Common myeloid progenitor, CD34-positive (primary cell): Measurements from ENCODE around the gene LOXL4.
"Not testable (repeated sequence)": the region's sequence is repeated elsewhere in the genome, so short reads cannot be mapped to it uniquely, and the experiment has no call there.

Experiments used
- CTCF ChIA-PET: fragments of 350-600 bp; sonication (Branson Sonifier 250); formaldehyde crosslinking; loops from one replicate; lab custom pipeline; 2021; ENCODE audit warnings: antibody characterized with exemption; lab: Charles Lee
- POLR2A ChIA-PET: fragments of 350-600 bp; sonication (Branson Sonifier 250); formaldehyde crosslinking; loops from one replicate; lab custom pipeline; 2021; ENCODE audit warnings: antibody characterized with exemption; lab: Charles Lee
- DNase-seq, 3 donors: peaks; one replicate each; pipeline versions ENCODE4 v3.0.0 to v3.0.0-alpha.2; 2013
- H3K27ac ChIP-seq, 2 experiments: 1 replicate in 1 of 2; 2 replicates in 1 of 2; pipeline ENCODE4 v1.7.0; 2013; ENCODE audit warnings: inconsistent platforms in 2 of 2, low read length in 2 of 2, mild to moderate bottlenecking in 2 of 2, low read depth in 1 of 2, moderate library complexity in 1 of 2; ENCODE audit not compliant: severe bottlenecking in 2 of 2, insufficient read depth in 1 of 2, poor library complexity in 1 of 2
- H3K27me3 ChIP-seq, 5 experiments: replicated peaks in 2 of 5; 1 replicate in 3 of 5; 2 replicates in 2 of 5; pipeline versions ENCODE4 v1.6.1 to v1.7.0; 2013; ENCODE audit warnings: low read length in 4 of 5, mild to moderate bottlenecking in 2 of 5, moderate library complexity in 2 of 5, inconsistent platforms in 1 of 5; ENCODE audit not compliant: insufficient read depth in 5 of 5, control insufficient read depth in 4 of 5
- H3K36me3 ChIP-seq, 4 experiments: 1 replicate in 2 of 4; 2 replicates in 2 of 4; pipeline versions ENCODE4 v1.6.1 to v1.7.0; 2013; ENCODE audit warnings: low read length in 3 of 4, control low read depth in 1 of 4, mild to moderate bottlenecking in 1 of 4; ENCODE audit not compliant: control insufficient read depth in 4 of 4, insufficient read depth in 4 of 4
- H3K4me1 ChIP-seq, 4 experiments: 1 replicate in 3 of 4; 2 replicates in 1 of 4; pipeline versions ENCODE4 v1.6.1 to v1.7.1; 2013; ENCODE audit warnings: low read length in 3 of 4, mild to moderate bottlenecking in 3 of 4, control low read depth in 1 of 4, inconsistent platforms in 1 of 4, moderate library complexity in 1 of 4; ENCODE audit not compliant: control insufficient read depth in 4 of 4, insufficient read depth in 4 of 4; ENCODE audit errors: control extremely low read depth in 1 of 4
- H3K4me3 ChIP-seq, 7 experiments: 1 replicate in 4 of 7; 2 replicates in 3 of 7; pipeline versions ENCODE4 v1.5.1 to v1.7.0; 2013; ENCODE audit warnings: mild to moderate bottlenecking in 7 of 7, low read length in 6 of 7, moderate library complexity in 6 of 7, inconsistent platforms in 2 of 7, low read depth in 2 of 7, control low read depth in 1 of 7; ENCODE audit not compliant: insufficient read depth in 4 of 7, control insufficient read depth in 1 of 7; ENCODE audit errors: extremely low read depth in 1 of 7
- H3K9me3 ChIP-seq, 5 experiments: 1 replicate in 4 of 5; 2 replicates in 1 of 5; pipeline versions ENCODE4 v1.6.1 to v1.7.1; 2013; ENCODE audit warnings: low read length in 4 of 5, mild to moderate bottlenecking in 2 of 5, inconsistent platforms in 1 of 5, low read depth in 1 of 5, moderate library complexity in 1 of 5; ENCODE audit not compliant: control insufficient read depth in 4 of 5, insufficient read depth in 2 of 5; ENCODE audit errors: control extremely low read depth in 1 of 5
- WGBS: methylation state at CpG from one replicate; pipeline ENCODE4 v1.1.5; 2013; ENCODE audit not compliant: insufficient coverage; 5-methylcytosine and 5-hydroxymethylcytosine counted together

Gene LOXL4

DNA sequence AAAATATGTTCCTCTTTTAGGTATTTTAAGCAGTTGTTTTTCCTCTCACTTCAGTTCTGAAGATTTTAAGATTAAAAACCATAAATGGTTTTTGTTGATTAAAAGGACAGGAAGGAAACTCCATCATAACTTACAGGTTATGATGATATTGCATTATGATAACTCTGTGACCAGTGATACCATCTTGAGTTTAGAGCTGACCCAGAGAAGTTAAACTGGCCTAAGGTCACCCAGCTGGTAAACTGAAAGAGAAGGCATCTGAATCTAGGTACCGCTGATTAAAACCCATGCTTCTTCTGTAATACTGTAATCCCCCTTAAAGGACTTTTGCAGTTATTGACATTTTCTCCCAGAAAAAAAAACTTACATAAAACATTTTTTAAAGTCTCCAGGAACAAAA lies 29.6 kb downstream of the LOXL4 start:
- H3K9me3 ChIP-seq, result no peaks in the 10 kb centered on the region
- no peak overlapping the region for H3K4me3 ChIP-seq
- H3K27me3 ChIP-seq, result no peaks in the 10 kb centered on the region
- 22% methylated on average over 1 of the region's 1 CpG for WGBS
- ChIA-PET POLR2A (interaction anchor here (0.6 to 0.7 kb wide), 2 partner anchors 12 to 32 kb away, joined by 3 to 4 read pairs; no protein-coding TSS in a partner anchor), CTCF (interaction anchor here (0.5 to 1.2 kb wide), 3 partner anchors 79 to 224 kb away, joined by 3 to 4 read pairs (median 3); no protein-coding TSS in a partner anchor)
- H3K4me1 ChIP-seq, result peaks cover 0 to 13% (median 9%) of the 10 kb centered on the region in 4 experiments
- DNase-seq, result peak in 2 of 3 donors; percentile 15 to 33
- peaks cover 6 to 30% (median 23%) of the 10 kb centered on the region in 4 experiments for H3K36me3 ChIP-seq
- H3K27ac ChIP-seq, result peak overlapping the region in 1 of 2 experiments; percentile 37

DNA sequence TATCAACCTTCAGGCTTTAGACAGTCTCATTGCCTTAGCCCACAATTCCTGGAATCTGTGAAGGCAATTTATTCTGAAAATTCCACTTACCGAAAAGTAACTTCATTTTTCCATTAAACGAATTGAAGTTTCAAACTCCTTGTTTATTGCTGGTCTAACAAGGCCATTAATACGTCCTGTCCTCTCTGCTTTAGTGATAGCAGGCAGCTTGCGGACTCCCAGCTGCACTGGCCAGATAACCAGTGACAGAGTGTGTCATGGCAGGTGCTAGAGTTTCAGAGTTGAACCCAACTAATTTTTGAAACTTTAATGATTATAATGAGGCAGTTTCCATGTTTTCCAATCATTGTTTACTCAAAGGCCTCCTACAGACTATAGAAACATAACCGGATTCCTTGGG lies 31.1 kb downstream of the LOXL4 start:
- H3K9me3 ChIP-seq, result no peaks in the 10 kb centered on the region
- peak; percentile 23 to 71 (median 42) for DNase-seq
- ChIA-PET CTCF (interaction anchor here (1.6 kb wide), 1 partner anchor 10 kb away, joined by 3 read pairs; no protein-coding TSS in a partner anchor), POLR2A (no interaction called here)
- H3K27me3 ChIP-seq, result no peaks in the 10 kb centered on the region
- 83% methylated on average over 4 of the region's 5 CpGs for WGBS
- peaks cover 6 to 28% (median 21%) of the 10 kb centered on the region in 4 experiments for H3K36me3 ChIP-seq
- H3K4me1 ChIP-seq, result peaks cover 0 to 13% (median 9%) of the 10 kb centered on the region in 4 experiments
- no peak overlapping the region for H3K27ac ChIP-seq
- H3K4me3 ChIP-seq, result no peak overlapping the region

DNA sequence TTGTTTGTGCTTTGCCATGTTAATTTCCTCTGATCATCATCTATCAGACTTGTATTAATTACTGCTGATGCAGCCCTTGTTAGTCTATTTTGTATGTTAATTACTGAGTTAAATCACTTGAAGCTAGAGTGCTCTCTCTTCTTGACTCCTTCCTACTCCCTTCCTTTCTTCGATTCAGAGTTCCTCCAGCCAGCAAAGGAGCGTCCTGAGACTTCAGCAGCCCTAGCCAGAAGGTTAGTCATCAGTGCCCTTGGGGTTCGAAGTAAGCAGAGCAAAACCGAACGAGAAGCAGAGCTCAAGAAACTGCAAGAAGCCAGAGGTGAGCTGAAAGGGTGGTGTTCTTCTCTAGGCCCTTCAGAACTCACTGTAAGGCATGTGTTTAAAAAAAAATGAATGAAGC lies 32.1 kb downstream of the LOXL4 start:
- Histone ChIP-seq H3K4me3 (no peak overlapping the region), H3K4me1 (peaks cover 0 to 13% (median 9%) of the 10 kb centered on the region in 4 experiments), H3K27me3 (no peaks in the 10 kb centered on the region), H3K9me3 (no peaks in the 10 kb centered on the region), H3K27ac (no peak overlapping the region), H3K36me3 (peaks cover 6 to 28% (median 21%) of the 10 kb centered on the region in 4 experiments)
- ChIA-PET POLR2A (no interaction called here), CTCF (interaction anchor here (1.6 kb wide), 1 partner anchor 9 kb away, joined by 3 read pairs; no protein-coding TSS in a partner anchor)
- no peak for DNase-seq
- WGBS, result 97% methylated on average over 4 of the region's 5 CpGs

DNA sequence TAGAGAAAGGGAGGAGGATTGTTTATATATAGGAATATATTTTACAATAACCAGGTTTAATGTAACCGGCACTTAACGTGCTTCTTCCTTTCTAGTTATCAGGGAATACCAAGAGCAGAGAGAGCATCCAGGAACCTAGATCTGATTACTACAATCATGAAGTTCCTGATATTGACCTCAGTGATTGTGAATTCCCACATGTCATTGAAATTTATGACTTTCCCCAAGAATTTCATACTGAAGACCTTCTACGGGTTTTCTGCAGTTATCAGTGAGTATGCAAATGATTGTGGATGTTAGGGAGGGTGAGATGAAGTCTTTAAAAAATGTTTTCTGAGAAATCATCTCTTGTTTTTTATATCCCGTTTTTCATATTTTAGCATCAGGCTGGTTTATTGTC lies 36.6 kb downstream of the LOXL4 start:
- ChIA-PET POLR2A (no interaction called here), CTCF (no interaction called here)
- peaks cover 0 to 5% (median 0%) of the 10 kb centered on the region in 5 experiments for H3K9me3 ChIP-seq
- no peaks in the 10 kb centered on the region for H3K4me1 ChIP-seq
- H3K27ac ChIP-seq, result no peak overlapping the region
- 94% methylated on average over 2 of the region's 4 CpGs for WGBS
- no peak overlapping the region for H3K4me3 ChIP-seq
- peaks cover 4 to 23% (median 13%) of the 10 kb centered on the region in 4 experiments for H3K36me3 ChIP-seq
- no peak for DNase-seq
- no peaks in the 10 kb centered on the region for H3K27me3 ChIP-seq

DNA sequence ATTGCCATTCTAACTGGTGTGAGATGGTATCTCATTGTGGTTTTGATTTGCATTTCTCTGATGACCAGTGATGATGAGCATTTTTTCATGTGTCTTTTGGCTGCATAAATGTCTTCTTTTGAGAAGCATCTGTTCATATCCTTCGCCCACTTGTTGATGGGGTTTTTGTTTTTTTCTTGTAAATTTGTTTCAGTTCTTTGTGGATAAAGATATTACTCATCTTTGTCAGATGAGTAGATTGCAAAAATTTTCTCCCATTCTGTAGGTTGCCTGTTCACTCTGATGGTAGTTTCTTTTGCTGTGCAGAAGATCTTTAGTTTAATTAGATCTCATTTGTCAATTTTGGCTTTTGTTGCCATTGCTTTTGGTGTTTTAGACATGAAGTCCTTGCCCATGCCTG lies 39.7 kb downstream of the LOXL4 start:
- H3K4me1 ChIP-seq, H3K9me3 ChIP-seq, H3K27me3 ChIP-seq, POLR2A ChIA-PET, H3K4me3 ChIP-seq, CTCF ChIA-PET, DNase-seq, H3K36me3 ChIP-seq, H3K27ac ChIP-seq: not testable (repeated sequence)
- WGBS, result no CpG with 5 or more reads among the region's 1 CpG

DNA sequence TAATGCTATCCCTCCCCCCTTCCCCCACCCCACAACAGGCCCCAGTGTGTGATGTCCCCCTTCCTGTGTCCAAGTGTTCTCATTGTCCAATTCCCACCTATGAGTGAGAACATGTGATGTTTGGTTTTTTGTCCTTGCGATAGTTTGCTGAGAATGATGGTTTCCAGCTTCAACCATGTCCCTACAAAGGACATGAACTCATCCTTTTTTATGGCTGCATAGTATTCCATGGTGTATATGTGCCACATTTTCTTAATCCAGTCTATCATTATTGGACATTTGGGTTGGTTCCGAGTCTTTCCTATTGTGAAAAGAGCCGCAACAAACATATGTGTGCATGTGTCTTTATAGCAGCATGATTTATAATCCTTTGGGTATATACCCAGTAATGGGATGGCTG lies 40.3 kb downstream of the LOXL4 start:
- H3K9me3 ChIP-seq, H3K4me3 ChIP-seq, DNase-seq, H3K4me1 ChIP-seq, H3K27ac ChIP-seq, POLR2A ChIA-PET, H3K27me3 ChIP-seq, CTCF ChIA-PET, H3K36me3 ChIP-seq: not testable (repeated sequence)
- no CpG with 5 or more reads among the region's 3 CpGs for WGBS

DNA sequence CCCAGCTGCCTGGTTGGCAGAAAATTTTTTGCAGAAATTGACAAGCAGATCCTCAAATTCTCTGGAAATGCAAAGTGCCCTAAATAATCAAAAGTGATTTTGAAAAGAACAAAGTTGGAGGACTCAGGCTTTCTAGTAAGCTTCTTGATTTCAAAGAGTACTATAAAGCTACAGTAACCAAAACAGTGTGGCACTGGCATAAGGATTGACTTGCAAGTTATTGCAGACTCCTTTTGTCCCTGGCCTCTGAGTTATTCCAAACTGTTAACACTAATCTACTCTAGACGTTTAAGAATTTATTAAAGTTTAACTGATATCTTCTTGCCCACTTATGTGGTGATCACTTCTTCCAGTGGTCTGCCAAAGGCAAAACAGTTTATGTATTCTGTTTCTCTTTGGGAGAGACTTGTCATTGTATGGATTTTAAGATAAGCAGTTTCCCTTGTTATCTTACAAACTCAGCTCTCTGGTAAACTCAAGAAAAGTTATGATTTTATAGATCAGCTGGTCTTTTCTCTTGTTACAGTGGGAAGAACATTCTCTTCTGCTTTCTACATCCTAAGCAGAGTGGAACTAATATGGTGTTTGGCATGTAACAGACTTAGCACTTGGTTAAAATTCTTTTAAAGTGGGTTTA lies 41.4 kb downstream of the LOXL4 start:
- Histone ChIP-seq H3K27me3 (no peaks in the 10 kb centered on the region), H3K36me3 (peaks cover 0 to 2% (median 0%) of the 10 kb centered on the region in 4 experiments), H3K4me3 (no peak overlapping the region), H3K27ac (no peak overlapping the region), H3K9me3 (peaks cover 0 to 6% (median 0%) of the 10 kb centered on the region in 5 experiments), H3K4me1 (peaks cover 0 to 9% (median 2%) of the 10 kb centered on the region in 4 experiments)
- no CpG with 5 or more reads among the region's 1 CpG for WGBS
- peak; percentile 14 to 67 (median 40) for DNase-seq
- CTCF ChIA-PET, result interaction anchor here (0.6 to 0.9 kb wide), 2 partner anchors 9 to 1890 kb away, joined by 3 read pairs; no protein-coding TSS in a partner anchor
- POLR2A ChIA-PET, result interaction anchor here (0.6 kb wide), 1 partner anchor 12 kb away, joined by 4 read pairs; no protein-coding TSS in a partner anchor
